Stomach (tissue), 4 donors: ENCODE measurements around the gene PRSS38.

Experiments used
- CTCF ChIP-seq, 7 experiments: fragments of 450-650 bp in 4 of 7; fragments of 200-600 bp in 3 of 7; sonication (generic) in 3 of 7; IDR thresholded peaks; one replicate each; pipeline ENCODE4 v1.5.1; 2016 to 2019; ENCODE audit warnings: antibody characterized with exemption in 7 of 7, control low read depth in 2 of 7, mild to moderate bottlenecking in 1 of 7
- POLR2AphosphoS5 ChIP-seq, 3 donors: sonication (generic); formaldehyde crosslinking; IDR thresholded peaks; one replicate each; pipeline ENCODE4 v1.6.1; 2016; ENCODE audit warnings: antibody characterized with exemption in 3 of 3

- TF ChIP-seq POLR2AphosphoS5 (IDR thresholded peaks at IDR 0.05): no peak
- no peak for TF ChIP-seq CTCF (IDR thresholded peaks at IDR 0.05)
These were observed 49.4 kb downstream of the PRSS38 start for GRCh38 chr1:227864882-227865281.
